ENCODE data around the gene G3BP1.

- TF ChIP-seq CTCF (conservative IDR thresholded peaks at IDR 0.05 in 1 of 2, IDR thresholded peaks at IDR 0.05 in 1 of 2; ENCODE audit: low read depth in 1 of 2, low read length in 2 of 2) (no peak), EZH2 (IDR thresholded peaks at IDR 0.05; ENCODE audit: low read length, missing control alignments) (no peak)
These were observed 14.7 kb downstream of the G3BP1 start for GRCh38 chr5:151786468-151786867.
